Endodermal cell (in vitro differentiated cells): Measurements from ENCODE around the gene KERA. TPM values are rescaled to one million over a fixed set of nuclear protein-coding genes. Genes with fewer than 3 reads are reported as not detected.

Source experiments
- DNase-seq: peaks from one replicate; pipeline ENCODE4 v3.0.0-alpha.2; 2017
- H3K27ac ChIP-seq: 2 replicates; pipeline ENCODE4 v1.5.1; 2013; ENCODE audit warnings: mild to moderate bottlenecking, low read depth, low read length, moderate library complexity
- H3K27me3 ChIP-seq: 2 replicates; pipeline ENCODE4 v1.6.1; 2013; ENCODE audit warnings: mild to moderate bottlenecking, low read length, moderate library complexity; ENCODE audit not compliant: insufficient read depth, control insufficient read depth, poor library complexity, severe bottlenecking
- H3K36me3 ChIP-seq: 2 replicates; pipeline ENCODE4 v1.7.0; 2013; ENCODE audit warnings: mild to moderate bottlenecking, low read length, moderate library complexity; ENCODE audit not compliant: control insufficient read depth, insufficient read depth
- H3K4me1 ChIP-seq: one replicate; pipeline ENCODE4 v1.7.0; 2013; ENCODE audit warnings: low read length; ENCODE audit not compliant: control insufficient read depth, insufficient read depth
- H3K4me3 ChIP-seq: 2 replicates; pipeline ENCODE4 v1.5.1; 2013; ENCODE audit warnings: mild to moderate bottlenecking, low read length, moderate library complexity
- H3K9ac ChIP-seq: 2 replicates; pipeline ENCODE4 v1.6.1; 2013; ENCODE audit warnings: mild to moderate bottlenecking, low read length, moderate library complexity; ENCODE audit not compliant: poor library complexity, severe bottlenecking; ENCODE audit errors: extremely low read depth
- H3K9me3 ChIP-seq: 2 replicates; pipeline ENCODE4 v1.6.1; 2013; ENCODE audit warnings: mild to moderate bottlenecking, low read length, moderate library complexity; ENCODE audit not compliant: control insufficient read depth
- H3K27ac Mint-ChIP-seq: 2 replicates; pipeline ENCODE4 v1.8.0; 2020; ENCODE audit warnings: mixed read lengths
- H3K27me3 Mint-ChIP-seq: 2 replicates; pipeline ENCODE4 v1.8.0; 2021; ENCODE audit warnings: mild to moderate bottlenecking, mixed read lengths; ENCODE audit not compliant: insufficient read depth
- H3K36me3 Mint-ChIP-seq: 2 replicates; pipeline ENCODE4 v1.8.0; 2020; ENCODE audit warnings: low read depth, mixed read lengths
- H3K4me1 Mint-ChIP-seq: 2 replicates; pipeline ENCODE4 v1.8.0; 2020; ENCODE audit warnings: mixed read lengths
- H3K4me3 Mint-ChIP-seq: 2 replicates; pipeline ENCODE4 v1.8.0; 2020; ENCODE audit warnings: mild to moderate bottlenecking, moderate library complexity, mixed read lengths
- H3K9me3 Mint-ChIP-seq: 2 replicates; pipeline ENCODE4 v1.8.0; 2020; ENCODE audit warnings: mild to moderate bottlenecking, mixed read lengths
- WGBS, 2 experiments: methylation state at CpG; one replicate each; pipeline versions ENCODE4 v1.1.5 to v1.1.7; 2013; ENCODE audit warnings: missing lambda C conversion rate in 2 of 2, mixed read lengths in 1 of 2; ENCODE audit not compliant: insufficient coverage in 1 of 2, insufficient read length in 1 of 2; 5-methylcytosine and 5-hydroxymethylcytosine counted together
- total RNA-seq, 2 donors: library from RNA; stranded (reverse); fragmentation: NEBNext Ultra II Directional in 1 of 2; extraction: Animal tissue kit (Norgen Biotek cat#: 25700) in 1 of 2; gene quantifications; 2 replicates in 1 of 2; 3 replicates in 1 of 2; pipeline ENCODE4 v1.2.1, GENCODE V29; 2021
- TF ChIP-seq, protein P1 (sequence below): fragments of 200-600 bp; sonication (generic); conservative IDR thresholded peaks from 2 replicates; pipeline ENCODE4 v1.5.0; 2021; ENCODE audit warnings: antibody characterized with exemption, mild to moderate bottlenecking

KERA gene
- total RNA-seq, 2 donors from 2014 or later = not detected

DNA sequence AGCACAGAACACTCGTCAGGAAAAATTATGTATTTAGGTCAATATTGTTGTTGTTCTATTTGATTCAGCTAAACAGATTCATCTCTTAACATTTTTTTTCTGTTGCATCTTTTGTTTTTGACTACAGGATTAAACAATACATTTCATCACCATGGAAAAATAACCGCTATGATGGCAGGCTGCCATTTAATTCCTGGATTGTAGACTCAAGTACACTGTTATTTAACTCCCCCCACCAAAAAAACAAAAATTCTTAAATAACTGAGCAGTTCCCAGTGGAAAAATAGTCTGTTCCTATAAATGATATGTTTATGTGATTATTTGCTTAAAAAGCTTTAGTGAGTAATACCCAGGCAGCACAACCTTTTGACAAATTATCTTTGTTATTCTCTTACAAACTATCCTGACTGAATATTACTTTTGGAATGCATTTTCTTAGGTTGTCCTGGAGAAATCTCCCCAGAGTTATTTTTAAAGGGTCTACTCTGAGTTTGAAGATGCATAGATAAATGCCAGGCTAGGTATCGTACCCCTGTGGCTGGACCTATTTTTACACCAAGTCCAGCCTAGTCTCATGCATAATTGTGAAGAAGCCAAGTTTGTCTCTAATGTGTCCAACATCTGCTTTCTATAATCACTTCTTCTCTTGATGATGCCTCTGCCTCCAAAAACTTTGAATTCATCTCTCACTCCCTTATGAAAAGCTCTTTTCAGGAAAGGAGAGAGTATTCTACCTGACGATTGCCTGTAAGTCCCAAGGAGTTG lies 3.7 kb downstream of the KERA start:
- TF ChIP-seq, protein P1, sequence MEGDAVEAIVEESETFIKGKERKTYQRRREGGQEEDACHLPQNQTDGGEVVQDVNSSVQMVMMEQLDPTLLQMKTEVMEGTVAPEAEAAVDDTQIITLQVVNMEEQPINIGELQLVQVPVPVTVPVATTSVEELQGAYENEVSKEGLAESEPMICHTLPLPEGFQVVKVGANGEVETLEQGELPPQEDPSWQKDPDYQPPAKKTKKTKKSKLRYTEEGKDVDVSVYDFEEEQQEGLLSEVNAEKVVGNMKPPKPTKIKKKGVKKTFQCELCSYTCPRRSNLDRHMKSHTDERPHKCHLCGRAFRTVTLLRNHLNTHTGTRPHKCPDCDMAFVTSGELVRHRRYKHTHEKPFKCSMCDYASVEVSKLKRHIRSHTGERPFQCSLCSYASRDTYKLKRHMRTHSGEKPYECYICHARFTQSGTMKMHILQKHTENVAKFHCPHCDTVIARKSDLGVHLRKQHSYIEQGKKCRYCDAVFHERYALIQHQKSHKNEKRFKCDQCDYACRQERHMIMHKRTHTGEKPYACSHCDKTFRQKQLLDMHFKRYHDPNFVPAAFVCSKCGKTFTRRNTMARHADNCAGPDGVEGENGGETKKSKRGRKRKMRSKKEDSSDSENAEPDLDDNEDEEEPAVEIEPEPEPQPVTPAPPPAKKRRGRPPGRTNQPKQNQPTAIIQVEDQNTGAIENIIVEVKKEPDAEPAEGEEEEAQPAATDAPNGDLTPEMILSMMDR = no peak
- Histone ChIP-seq H3K27ac (no peak overlapping the region), H3K36me3 (no peaks in the 10 kb centered on the region), H3K27me3 (no peaks in the 10 kb centered on the region), H3K9me3 (no peaks in the 10 kb centered on the region), H3K4me3 (no peak overlapping the region), H3K4me1 (no peaks in the 10 kb centered on the region), H3K9ac (no peak overlapping the region)
- no peak overlapping the region for H3K4me3 Mint-ChIP-seq
- no peak for DNase-seq
- 90 to 91% methylated on average over 1 to 4 of the region's 4 CpGs for WGBS, 2 experiments
- no peaks in the 10 kb centered on the region for H3K27me3 Mint-ChIP-seq
- H3K4me1 Mint-ChIP-seq = no peaks in the 10 kb centered on the region
- no peak overlapping the region for H3K27ac Mint-ChIP-seq
- H3K36me3 Mint-ChIP-seq = no peaks in the 10 kb centered on the region
- no peaks in the 10 kb centered on the region for H3K9me3 Mint-ChIP-seq

DNA sequence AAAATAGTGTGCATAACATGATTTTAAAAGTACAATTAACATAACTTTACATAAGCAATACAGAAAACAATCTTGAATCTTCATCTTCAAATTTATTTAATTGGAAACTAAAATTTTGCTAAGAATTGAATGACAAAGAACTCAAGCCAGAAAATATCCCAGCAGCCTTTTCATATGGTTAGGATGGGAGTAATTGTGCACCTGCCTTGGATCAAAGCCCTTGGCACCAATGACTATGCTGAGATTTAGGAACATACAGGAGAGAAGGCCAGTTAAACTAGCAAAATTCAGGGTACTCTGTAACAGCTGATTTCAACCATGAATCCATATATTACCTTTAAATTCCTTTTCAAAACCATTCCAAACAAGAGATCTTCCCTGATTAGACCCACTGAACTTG lies 5.8 kb downstream of the KERA start:
- no peak for DNase-seq
- Histone ChIP-seq H3K4me1 (no peaks in the 10 kb centered on the region), H3K36me3 (no peaks in the 10 kb centered on the region), H3K27me3 (no peaks in the 10 kb centered on the region), H3K9me3 (no peaks in the 10 kb centered on the region), H3K27ac (no peak overlapping the region), H3K9ac (no peak overlapping the region), H3K4me3 (no peak overlapping the region)
- no peaks in the 10 kb centered on the region for H3K36me3 Mint-ChIP-seq
- no peak overlapping the region for H3K4me3 Mint-ChIP-seq
- H3K27me3 Mint-ChIP-seq = no peaks in the 10 kb centered on the region
- no peaks in the 10 kb centered on the region for H3K4me1 Mint-ChIP-seq
- H3K9me3 Mint-ChIP-seq = no peaks in the 10 kb centered on the region
- H3K27ac Mint-ChIP-seq = no peak overlapping the region
- TF ChIP-seq, protein P1 = no peak

DNA sequence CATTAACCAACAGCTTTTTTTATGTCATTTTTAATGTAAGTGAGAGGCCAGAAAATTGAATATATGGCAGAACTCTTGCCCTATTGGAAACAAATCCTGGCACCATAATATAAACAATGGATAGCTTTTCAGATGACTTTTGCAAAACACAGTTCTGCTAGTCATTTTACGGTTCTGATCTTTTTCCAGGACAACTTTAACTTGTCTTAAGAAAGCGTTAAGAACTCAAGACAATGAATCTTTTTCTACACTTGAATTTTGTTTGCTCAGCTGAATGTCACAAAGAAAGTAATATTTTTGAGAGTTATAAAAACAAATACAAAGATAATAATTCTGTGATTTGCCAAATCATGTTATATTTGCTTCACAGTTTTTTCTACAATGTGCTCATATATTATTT lies 13.2 kb downstream of the KERA start:
- no peak for DNase-seq
- Histone ChIP-seq H3K4me1 (no peaks in the 10 kb centered on the region), H3K36me3 (no peaks in the 10 kb centered on the region), H3K27ac (no peak overlapping the region), H3K9me3 (no peaks in the 10 kb centered on the region), H3K9ac (no peak overlapping the region), H3K27me3 (no peaks in the 10 kb centered on the region), H3K4me3 (no peak overlapping the region)
- no peaks in the 10 kb centered on the region for H3K36me3 Mint-ChIP-seq
- 93 to 100% methylated on average over 1 to 2 of the region's 2 CpGs for WGBS, 2 experiments
- H3K4me1 Mint-ChIP-seq = no peaks in the 10 kb centered on the region
- no peaks in the 10 kb centered on the region for H3K9me3 Mint-ChIP-seq
- H3K4me3 Mint-ChIP-seq = no peak overlapping the region
- TF ChIP-seq, protein P1 = no peak
- no peak overlapping the region for H3K27ac Mint-ChIP-seq
- no peaks in the 10 kb centered on the region for H3K27me3 Mint-ChIP-seq
